ENCODE results near the gene GSPT1. TPM values are rescaled to one million over a fixed set of nuclear protein-coding genes. Genes with fewer than 3 reads are reported as not detected.

GSPT1 gene
- total RNA-seq, 2 donors from 2014 or later: 22.4 to 43.6 TPM

- TF ChIP-seq POLR2A (IDR thresholded peaks at IDR 0.05): no peak
- TF ChIP-seq CTCF (IDR thresholded peaks at IDR 0.05): no peak
- Histone ChIP-seq H3K36me3 (replicated peaks in 1 of 2; ENCODE audit: insufficient read depth in 1 of 2, low read depth in 2 of 2) (peaks cover 28 to 52% of the 10 kb centered on the region in 2 donors), H3K4me1 (peaks cover 17% of the 10 kb centered on the region), H3K27ac (no peak overlapping the region), H3K4me3 (no peak overlapping the region), H3K27me3 (no peaks in the 10 kb centered on the region), H3K9me3 (no peaks in the 10 kb centered on the region)
- WGBS, 2 donors: 73 to 100% methylated on average over 1 to 4 of the region's 4 CpGs
- no peak for DNase-seq
- ATAC-seq: no peak
- intact Hi-C loops (cut with DNase I): loop anchor here (10.0 kb wide), 1 partner anchor 60 kb away; no protein-coding TSS in a partner anchor
Observed at GRCh38 chr16:11844499-11844898, 71.3 kb downstream of the GSPT1 start.

GRCh38 chr16:11843861-11844260 is 71.9 kb downstream of the GSPT1 start:
- Histone ChIP-seq H3K27ac (no peak overlapping the region), H3K4me3 (no peak overlapping the region), H3K9me3 (no peaks in the 10 kb centered on the region), H3K36me3 (replicated peaks in 1 of 2; ENCODE audit: insufficient read depth in 1 of 2, low read depth in 2 of 2) (peaks cover 30 to 56% of the 10 kb centered on the region in 2 donors), H3K4me1 (peaks cover 11% of the 10 kb centered on the region), H3K27me3 (no peaks in the 10 kb centered on the region)
- ATAC-seq: no peak
- 88 to 95% methylated on average over 5 of the region's 5 CpGs for WGBS, 2 donors
- TF ChIP-seq POLR2A (IDR thresholded peaks at IDR 0.05): no peak
- TF ChIP-seq CTCF (IDR thresholded peaks at IDR 0.05): no peak
- intact Hi-C loops (cut with DNase I): loop anchor here (10.0 kb wide), 1 partner anchor 59 kb away; no protein-coding TSS in a partner anchor
- DNase-seq: no peak

GRCh38 chr16:11843206-11843605 is 72.5 kb downstream of the GSPT1 start:
- DNase-seq (no peak), ATAC-seq (no peak)
- Histone ChIP-seq H3K27ac (no peak overlapping the region), H3K9me3 (no peaks in the 10 kb centered on the region), H3K4me3 (no peak overlapping the region), H3K36me3 (replicated peaks in 1 of 2; ENCODE audit: insufficient read depth in 1 of 2, low read depth in 2 of 2) (peaks cover 37 to 62% of the 10 kb centered on the region in 2 donors), H3K27me3 (no peaks in the 10 kb centered on the region), H3K4me1 (peaks cover 4% of the 10 kb centered on the region)
- intact Hi-C loops (cut with DNase I): loop anchor here (10.0 kb wide), 1 partner anchor 58 kb away; no protein-coding TSS in a partner anchor
- no peak for TF ChIP-seq POLR2A (IDR thresholded peaks at IDR 0.05)
- TF ChIP-seq CTCF (IDR thresholded peaks at IDR 0.05): no peak
- WGBS, 2 donors: 97 to 100% methylated on average over 7 to 11 of the region's 11 CpGs

GRCh38 chr16:11841026-11841425 is 74.7 kb downstream of the GSPT1 start:
- 94 to 97% methylated on average over 7 of the region's 7 CpGs for WGBS, 2 donors
- intact Hi-C loops (cut with DNase I): loop anchor here (10.0 kb wide), 1 partner anchor 56 kb away; no protein-coding TSS in a partner anchor

GRCh38 chr16:11836650-11837244 is 79.0 kb downstream of the GSPT1 start:
- Histone ChIP-seq H3K4me1 (no peaks in the 10 kb centered on the region), H3K36me3 (replicated peaks in 1 of 2; ENCODE audit: insufficient read depth in 1 of 2, low read depth in 2 of 2) (peaks cover 17 to 50% of the 10 kb centered on the region in 2 donors)

More at GRCh38 chr16:11841026-11841425, 74.7 kb downstream of the GSPT1 start:
- ATAC-seq (no peak), DNase-seq (no peak)
- Histone ChIP-seq H3K27me3 (no peaks in the 10 kb centered on the region), H3K4me1 (no peaks in the 10 kb centered on the region), H3K9me3 (no peaks in the 10 kb centered on the region), H3K36me3 (replicated peaks in 1 of 2; ENCODE audit: insufficient read depth in 1 of 2, low read depth in 2 of 2) (peaks cover 34 to 71% of the 10 kb centered on the region in 2 donors), H3K27ac (no peak overlapping the region), H3K4me3 (no peak overlapping the region)
- TF ChIP-seq POLR2A (IDR thresholded peaks at IDR 0.05): no peak

More at GRCh38 chr16:11836650-11837244, 79.0 kb downstream of the GSPT1 start:
- H3K27me3 ChIP-seq: no peaks in the 10 kb centered on the region
- no peak overlapping the region for H3K4me3 ChIP-seq
- no peak overlapping the region for H3K27ac ChIP-seq
- intact Hi-C loops (cut with DNase I): no loop called here
- TF ChIP-seq CTCF (IDR thresholded peaks at IDR 0.05) (no peak), POLR2A (IDR thresholded peaks at IDR 0.05) (no peak)
- no peak for DNase-seq
- H3K9me3 ChIP-seq: no peaks in the 10 kb centered on the region
- no peak for ATAC-seq
- 95 to 98% methylated on average over 7 of the region's 7 CpGs for WGBS, 2 donors

All from body of pancreas (tissue), 4 donors.